ENCODE results near the gene ATP6V1C2.
"Not testable (repeated sequence)": the region's sequence is repeated elsewhere in the genome, so short reads cannot be mapped to it uniquely, and the experiment has no call there.

The ATP6V1C2 gene

GRCh38 chr2:10796703-10797102, 75.3 kb downstream of the ATP6V1C2 start:
- H3K4me1 ChIP-seq (ENCODE audit: control insufficient read depth, low read depth, low read length), result no peaks in the 10 kb centered on the region
- no peak overlapping the region for H4K8ac ChIP-seq (ENCODE audit: low read depth, low read length)
- H2AK5ac ChIP-seq (ENCODE audit: low read length), result no peak overlapping the region
- no peak overlapping the region for H3K23ac ChIP-seq (ENCODE audit: low read length)
- H3K79me1 ChIP-seq (ENCODE audit: low read length), result peaks cover 17% of the 10 kb centered on the region
- no peak overlapping the region for H2BK15ac ChIP-seq (replicated peaks; ENCODE audit: low read depth)
- no peak overlapping the region for H3K4me3 ChIP-seq (ENCODE audit: low read length)
- no peak overlapping the region for H4K5ac ChIP-seq (ENCODE audit: low read length)
- H3K56ac ChIP-seq (ENCODE audit: low read length), result no peak overlapping the region
- no peak overlapping the region for H3K4ac ChIP-seq (ENCODE audit: low read depth, low read length)
- H2BK120ac ChIP-seq (ENCODE audit: low read depth, low read length), result no peak overlapping the region
- H3K4me2 ChIP-seq (ENCODE audit: low read length), result no peak overlapping the region
- H3K18ac ChIP-seq (ENCODE audit: low read length), result no peak overlapping the region
- no peaks in the 10 kb centered on the region for H3K27me3 ChIP-seq (ENCODE audit: insufficient read depth, low read length, poor library complexity)
- peaks cover 16% of the 10 kb centered on the region for H3K36me3 ChIP-seq (ENCODE audit: control insufficient read depth, insufficient read depth, low read length)
- no peak overlapping the region for H3K27ac ChIP-seq (ENCODE audit: low read depth, low read length)
- no CpG with 5 or more reads among the region's 2 CpGs for WGBS (ENCODE audit: extremely low coverage, insufficient coverage, low lambda C conversion rate)
- no peak for DNase-seq
- no peak overlapping the region for H2BK5ac ChIP-seq (ENCODE audit: low read length)
- no peak overlapping the region for H3K9ac ChIP-seq (ENCODE audit: low read length)
- peaks cover 32% of the 10 kb centered on the region for H3K79me2 ChIP-seq (ENCODE audit: control insufficient read depth, insufficient read depth, low read length)

DNA sequence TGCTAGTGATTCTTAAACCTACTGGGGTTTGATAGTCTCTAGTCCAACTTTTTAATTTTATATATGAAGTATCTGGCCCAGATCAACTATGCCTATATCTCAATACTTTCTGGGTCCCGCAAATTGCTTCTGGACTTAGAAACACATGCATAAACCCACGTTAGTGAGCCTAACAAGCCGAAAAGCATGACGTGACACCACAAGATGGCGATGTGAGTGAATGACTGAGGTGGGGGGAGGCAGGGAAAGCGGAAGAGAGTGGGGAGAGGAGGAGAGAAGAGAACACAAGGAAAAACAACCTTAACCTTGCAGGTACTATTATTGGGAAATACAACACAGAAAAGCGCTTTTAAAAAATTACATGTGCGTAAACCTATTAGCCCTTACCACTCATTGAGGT, 77.4 kb downstream of the ATP6V1C2 start:
- H2AK5ac ChIP-seq (ENCODE audit: low read length), result no peak overlapping the region
- H2BK5ac ChIP-seq (ENCODE audit: low read length), result no peak overlapping the region
- no peak overlapping the region for H3K4ac ChIP-seq (ENCODE audit: low read depth, low read length)
- H4K8ac ChIP-seq (ENCODE audit: low read depth, low read length), result no peak overlapping the region
- DNase-seq, result peak; percentile 51
- H3K36me3 ChIP-seq (ENCODE audit: control insufficient read depth, insufficient read depth, low read length), result peaks cover 11% of the 10 kb centered on the region
- no peaks in the 10 kb centered on the region for H3K27me3 ChIP-seq (ENCODE audit: insufficient read depth, low read length, poor library complexity)
- WGBS (ENCODE audit: extremely low coverage, insufficient coverage, low lambda C conversion rate), result no CpG with 5 or more reads among the region's 8 CpGs
- no peak overlapping the region for H3K23ac ChIP-seq (ENCODE audit: low read length)
- peaks cover 45% of the 10 kb centered on the region for H3K79me2 ChIP-seq (ENCODE audit: control insufficient read depth, insufficient read depth, low read length)
- H3K79me1 ChIP-seq (ENCODE audit: low read length), result peaks cover 19% of the 10 kb centered on the region
- H3K56ac ChIP-seq (ENCODE audit: low read length), result no peak overlapping the region
- no peak overlapping the region for H3K4me3 ChIP-seq (ENCODE audit: low read length)
- H3K9ac ChIP-seq (ENCODE audit: low read length), result no peak overlapping the region
- H3K18ac ChIP-seq (ENCODE audit: low read length), result no peak overlapping the region
- no peak overlapping the region for H4K5ac ChIP-seq (ENCODE audit: low read length)
- H2BK120ac ChIP-seq (ENCODE audit: low read depth, low read length), result no peak overlapping the region
- no peaks in the 10 kb centered on the region for H3K4me1 ChIP-seq (ENCODE audit: control insufficient read depth, low read depth, low read length)
- H3K27ac ChIP-seq (ENCODE audit: low read depth, low read length), result no peak overlapping the region
- no peak overlapping the region for H2BK15ac ChIP-seq (replicated peaks; ENCODE audit: low read depth)
- no peak overlapping the region for H3K4me2 ChIP-seq (ENCODE audit: low read length)

- H3K18ac ChIP-seq (ENCODE audit: low read length), result no peak overlapping the region
- H3K27me3 ChIP-seq (ENCODE audit: insufficient read depth, low read length, poor library complexity), result no peaks in the 10 kb centered on the region
- H3K79me1 ChIP-seq (ENCODE audit: low read length), result peaks cover 19% of the 10 kb centered on the region
- WGBS (ENCODE audit: extremely low coverage, insufficient coverage, low lambda C conversion rate), result 100% methylated on average over 1 of the region's 4 CpGs
- no peak overlapping the region for H3K4me2 ChIP-seq (ENCODE audit: low read length)
- H2BK15ac ChIP-seq (replicated peaks; ENCODE audit: low read depth), result no peak overlapping the region
- H3K9ac ChIP-seq (ENCODE audit: low read length), result no peak overlapping the region
- H2BK5ac ChIP-seq (ENCODE audit: low read length), result no peak overlapping the region
- H4K5ac ChIP-seq (ENCODE audit: low read length), result no peak overlapping the region
- peaks cover 8% of the 10 kb centered on the region for H3K36me3 ChIP-seq (ENCODE audit: control insufficient read depth, insufficient read depth, low read length)
- no peak overlapping the region for H3K23ac ChIP-seq (ENCODE audit: low read length)
- H2BK120ac ChIP-seq (ENCODE audit: low read depth, low read length), result no peak overlapping the region
- no peak overlapping the region for H3K56ac ChIP-seq (ENCODE audit: low read length)
- peaks cover 45% of the 10 kb centered on the region for H3K79me2 ChIP-seq (ENCODE audit: control insufficient read depth, insufficient read depth, low read length)
- no peak overlapping the region for H4K8ac ChIP-seq (ENCODE audit: low read depth, low read length)
- no peaks in the 10 kb centered on the region for H3K4me1 ChIP-seq (ENCODE audit: control insufficient read depth, low read depth, low read length)
- no peak overlapping the region for H2AK5ac ChIP-seq (ENCODE audit: low read length)
- no peak for DNase-seq
- H3K27ac ChIP-seq (ENCODE audit: low read depth, low read length), result no peak overlapping the region
- no peak overlapping the region for H3K4me3 ChIP-seq (ENCODE audit: low read length)
- H3K4ac ChIP-seq (ENCODE audit: low read depth, low read length), result no peak overlapping the region
Measured at GRCh38 chr2:10800163-10800562, 78.7 kb downstream of the ATP6V1C2 start.

DNA sequence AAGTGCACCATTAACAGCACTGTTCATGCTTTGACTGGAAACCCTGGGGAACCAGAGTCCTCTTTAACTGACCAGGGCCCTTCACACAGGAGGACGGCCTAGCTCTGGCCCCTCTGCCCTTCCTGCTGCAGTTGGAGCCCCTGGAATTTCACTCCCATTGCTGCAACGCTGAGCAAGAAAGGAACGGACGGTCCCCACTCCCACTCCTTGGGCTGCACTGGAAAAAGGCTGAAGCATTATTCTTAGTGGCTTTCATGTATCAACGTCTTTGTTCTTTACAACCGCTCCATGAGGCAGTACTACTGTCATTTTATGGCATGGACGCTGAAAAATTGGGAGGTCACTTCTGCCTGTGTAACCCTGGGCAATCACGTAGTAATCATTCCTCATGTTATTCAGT, 81.2 kb downstream of the ATP6V1C2 start:
- Histone ChIP-seq H3K79me1 (ENCODE audit: low read length) (peaks cover 16% of the 10 kb centered on the region), H3K36me3 (ENCODE audit: control insufficient read depth, insufficient read depth, low read length) (peaks cover 2% of the 10 kb centered on the region), H3K9ac (ENCODE audit: low read length) (no peak overlapping the region), H2BK5ac (ENCODE audit: low read length) (no peak overlapping the region), H2AK5ac (ENCODE audit: low read length) (no peak overlapping the region), H3K27me3 (ENCODE audit: insufficient read depth, low read length, poor library complexity) (no peaks in the 10 kb centered on the region), H2BK120ac (ENCODE audit: low read depth, low read length) (no peak overlapping the region), H3K27ac (ENCODE audit: low read depth, low read length) (no peak overlapping the region), H3K4me1 (ENCODE audit: control insufficient read depth, low read depth, low read length) (no peaks in the 10 kb centered on the region), H2BK15ac (replicated peaks; ENCODE audit: low read depth) (no peak overlapping the region), H3K79me2 (ENCODE audit: control insufficient read depth, insufficient read depth, low read length) (peaks cover 55% of the 10 kb centered on the region), H3K4ac (ENCODE audit: low read depth, low read length) (no peak overlapping the region), H3K4me3 (ENCODE audit: low read length) (no peak overlapping the region), H4K5ac (ENCODE audit: low read length) (no peak overlapping the region), H3K56ac (ENCODE audit: low read length) (no peak overlapping the region), H3K18ac (ENCODE audit: low read length) (no peak overlapping the region), H4K8ac (ENCODE audit: low read depth, low read length) (no peak overlapping the region), H3K23ac (ENCODE audit: low read length) (no peak overlapping the region), H3K4me2 (ENCODE audit: low read length) (no peak overlapping the region)
- no CpG with 5 or more reads among the region's 8 CpGs for WGBS (ENCODE audit: extremely low coverage, insufficient coverage, low lambda C conversion rate)
- no peak for DNase-seq

DNA sequence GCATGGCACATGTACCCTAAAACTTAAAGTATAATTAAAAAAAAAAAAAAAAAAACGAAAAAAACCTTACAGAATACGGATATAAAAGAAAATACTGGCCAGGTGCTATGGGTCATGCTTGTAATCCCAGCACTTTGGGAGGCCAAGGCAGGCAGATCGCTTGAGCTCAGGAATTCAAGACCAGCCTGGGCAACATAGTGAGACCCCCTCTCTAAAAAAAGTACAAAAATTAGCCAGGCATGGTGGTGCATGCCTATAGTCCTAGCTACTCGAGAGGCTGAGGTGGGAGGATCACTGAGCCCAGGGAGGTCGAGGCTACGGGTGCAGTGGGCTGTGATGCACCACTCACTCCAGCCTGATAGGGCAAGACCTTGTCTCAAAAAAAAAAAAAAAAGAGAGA, 84.6 kb downstream of the ATP6V1C2 start:
- H3K79me1 ChIP-seq (ENCODE audit: low read length); H3K4ac ChIP-seq (ENCODE audit: low read depth, low read length); H3K27me3 ChIP-seq (ENCODE audit: insufficient read depth, low read length, poor library complexity); DNase-seq; H3K36me3 ChIP-seq (ENCODE audit: control insufficient read depth, insufficient read depth, low read length); H3K9ac ChIP-seq (ENCODE audit: low read length); H3K27ac ChIP-seq (ENCODE audit: low read depth, low read length); H4K5ac ChIP-seq (ENCODE audit: low read length); H2BK120ac ChIP-seq (ENCODE audit: low read depth, low read length); H3K4me3 ChIP-seq (ENCODE audit: low read length); H2BK15ac ChIP-seq (replicated peaks; ENCODE audit: low read depth); H3K56ac ChIP-seq (ENCODE audit: low read length); H3K18ac ChIP-seq (ENCODE audit: low read length); H3K23ac ChIP-seq (ENCODE audit: low read length); H3K4me1 ChIP-seq (ENCODE audit: control insufficient read depth, low read depth, low read length); H2BK5ac ChIP-seq (ENCODE audit: low read length); H3K4me2 ChIP-seq (ENCODE audit: low read length); H4K8ac ChIP-seq (ENCODE audit: low read depth, low read length); H2AK5ac ChIP-seq (ENCODE audit: low read length): not testable (repeated sequence)
- peaks cover 69% of the 10 kb centered on the region for H3K79me2 ChIP-seq (ENCODE audit: control insufficient read depth, insufficient read depth, low read length)
- no CpG with 5 or more reads among the region's 6 CpGs for WGBS (ENCODE audit: extremely low coverage, insufficient coverage, low lambda C conversion rate)

DNA sequence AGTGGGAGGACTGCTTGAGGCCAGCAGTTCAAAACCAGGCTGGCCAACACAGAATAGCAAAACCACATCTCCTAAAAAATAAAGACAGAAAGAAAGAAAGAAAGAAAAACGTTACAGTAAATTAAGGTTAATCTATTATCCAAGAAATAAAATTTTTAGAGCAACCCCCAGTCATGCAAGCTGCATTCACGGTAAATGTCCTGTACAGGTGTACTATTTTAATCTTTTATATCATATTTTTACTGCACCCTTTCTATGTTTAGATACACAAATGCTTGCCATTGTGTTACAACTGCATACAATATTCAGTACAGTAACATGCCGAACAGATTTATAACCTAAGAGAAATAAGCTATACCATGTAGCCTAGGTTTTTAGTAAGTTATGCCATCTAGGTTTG, 85.1 kb downstream of the ATP6V1C2 start:
- no CpG with 5 or more reads among the region's 3 CpGs for WGBS (ENCODE audit: extremely low coverage, insufficient coverage, low lambda C conversion rate)
- Histone ChIP-seq H3K36me3 (ENCODE audit: control insufficient read depth, insufficient read depth, low read length) (peaks cover 2% of the 10 kb centered on the region), H3K79me2 (ENCODE audit: control insufficient read depth, insufficient read depth, low read length) (peaks cover 70% of the 10 kb centered on the region), H3K4me1 (ENCODE audit: control insufficient read depth, low read depth, low read length) (peaks cover 3% of the 10 kb centered on the region), H3K23ac (ENCODE audit: low read length) (no peak overlapping the region), H3K27me3 (ENCODE audit: insufficient read depth, low read length, poor library complexity) (no peaks in the 10 kb centered on the region), H3K4ac (ENCODE audit: low read depth, low read length) (no peak overlapping the region), H3K4me3 (ENCODE audit: low read length) (no peak overlapping the region), H3K9ac (ENCODE audit: low read length) (no peak overlapping the region), H3K18ac (ENCODE audit: low read length) (no peak overlapping the region), H3K79me1 (ENCODE audit: low read length) (peaks cover 6% of the 10 kb centered on the region), H2BK120ac (ENCODE audit: low read depth, low read length) (no peak overlapping the region), H3K27ac (ENCODE audit: low read depth, low read length) (no peak overlapping the region), H2AK5ac (ENCODE audit: low read length) (no peak overlapping the region), H4K5ac (ENCODE audit: low read length) (no peak overlapping the region), H4K8ac (ENCODE audit: low read depth, low read length) (no peak overlapping the region), H2BK5ac (ENCODE audit: low read length) (no peak overlapping the region), H3K56ac (ENCODE audit: low read length) (no peak overlapping the region), H2BK15ac (replicated peaks; ENCODE audit: low read depth) (no peak overlapping the region), H3K4me2 (ENCODE audit: low read length) (no peak overlapping the region)
- DNase-seq, result no peak
